HepG2 (cell line): Measurements from ENCODE around the gene RORC. TPM values are rescaled to one million over a fixed set of nuclear protein-coding genes. Genes with fewer than 3 reads are reported as not detected.

Source experiments
- DPF2 ChIP-seq: sonication (generic); formaldehyde crosslinking; IDR thresholded peaks from 2 replicates; pipeline ENCODE4 v1.4.0; 2020; ENCODE audit warnings: mild to moderate bottlenecking, low read depth, missing genetic modification reagents, borderline replicate concordance
- E2F5 ChIP-seq: sonication (generic); formaldehyde crosslinking; conservative IDR thresholded peaks from 2 replicates; pipeline ENCODE4 v1.4.0; 2020; ENCODE audit warnings: missing genetic modification reagents
- FOSL1 ChIP-seq: sonication (generic); formaldehyde crosslinking; IDR thresholded peaks from 2 replicates; pipeline ENCODE4 v1.9.0; 2021; ENCODE audit warnings: missing genetic modification reagents, borderline replicate concordance
- JARID2 ChIP-seq: sonication (generic); formaldehyde crosslinking; IDR thresholded peaks from 2 replicates; pipeline ENCODE4 v1.8.1; 2023; ENCODE audit warnings: missing genetic modification reagents, inconsistent platforms; ENCODE audit not compliant: insufficient replicate concordance
- MED1 ChIP-seq: sonication (generic); formaldehyde crosslinking; IDR thresholded peaks from 2 replicates; pipeline ENCODE4 v1.4.0; 2020; ENCODE audit warnings: missing genetic modification reagents
- MLLT10 ChIP-seq: sonication (generic); formaldehyde crosslinking; IDR thresholded peaks from 2 replicates; pipeline ENCODE4 v1.4.0; 2020; ENCODE audit warnings: missing genetic modification reagents
- NFRKB ChIP-seq: fragments of 450-650 bp; IDR thresholded peaks from 2 replicates; pipeline ENCODE4 v1.6.1; 2017
- NKX3-1 ChIP-seq: sonication (generic); formaldehyde crosslinking; IDR thresholded peaks from 2 replicates; pipeline ENCODE4 v1.5.0; 2020; ENCODE audit warnings: missing genetic modification reagents
- PAF1 ChIP-seq: IDR thresholded peaks from 2 replicates; pipeline ENCODE4 v1.6.1; 2016; ENCODE audit warnings: missing genetic modification reagents, missing compliant biosample characterization
- PCBP1 ChIP-seq: fragments of 200-400 bp; formaldehyde crosslinking; IDR thresholded peaks from 2 replicates; pipeline ENCODE4 v1.6.1; 2017; ENCODE audit warnings: mild to moderate bottlenecking, low read depth, low read length, borderline replicate concordance
- POLR2A ChIP-seq, 2 experiments: IDR thresholded peaks; 2 replicates each; pipeline ENCODE4 v1.6.1; 2011; ENCODE audit warnings: low read depth in 2 of 2, low read length in 2 of 2, mild to moderate bottlenecking in 1 of 2, moderate library complexity in 1 of 2; ENCODE audit not compliant: insufficient read depth in 1 of 2
- PRPF4 ChIP-seq: fragments of 200-400 bp; formaldehyde crosslinking; IDR thresholded peaks from 2 replicates; pipeline ENCODE4 v1.6.1; 2016; ENCODE audit warnings: low read length, low read depth; ENCODE audit not compliant: poor library complexity, severe bottlenecking
- SKIL ChIP-seq: sonication (generic); formaldehyde crosslinking; IDR thresholded peaks from 2 replicates; pipeline ENCODE4 v1.8.0; 2022; ENCODE audit warnings: missing genetic modification reagents, mild to moderate bottlenecking, moderate library complexity, borderline replicate concordance
- SMARCE1 ChIP-seq: fragments of 450-650 bp; IDR thresholded peaks from 2 replicates; pipeline ENCODE4 v1.6.1; 2017; ENCODE audit warnings: borderline replicate concordance
- SP5 ChIP-seq: IDR thresholded peaks from 2 replicates; pipeline ENCODE4 v1.6.1; 2016; ENCODE audit warnings: low read depth, borderline replicate concordance
- TEAD3 ChIP-seq: optimal IDR thresholded peaks from 2 replicates; pipeline ENCODE3; 2016; ENCODE audit warnings: borderline replicate concordance
- TFDP2 ChIP-seq: sonication (generic); formaldehyde crosslinking; IDR thresholded peaks from 2 replicates; pipeline ENCODE4 v1.4.0; 2020; ENCODE audit warnings: missing genetic modification reagents
- TRIM24 ChIP-seq: sonication (generic); formaldehyde crosslinking; IDR thresholded peaks from 2 replicates; pipeline ENCODE4 v1.8.0; 2022; ENCODE audit warnings: mild to moderate bottlenecking, missing genetic modification reagents
- ZNF121 ChIP-seq: sonication (generic); formaldehyde crosslinking; IDR thresholded peaks from 2 replicates; pipeline ENCODE4 v1.5.0; 2020; ENCODE audit warnings: mild to moderate bottlenecking, missing genetic modification reagents
- ZNF17 ChIP-seq: sonication (generic); formaldehyde crosslinking; IDR thresholded peaks from 2 replicates; pipeline ENCODE4 v1.5.0; 2020; ENCODE audit warnings: mild to moderate bottlenecking, missing genetic modification reagents
- ZNF800 ChIP-seq: sonication (generic); formaldehyde crosslinking; IDR thresholded peaks from 2 replicates; pipeline ENCODE4 v1.4.0; 2020; ENCODE audit warnings: missing genetic modification reagents
- ZNF83 ChIP-seq: sonication (generic); formaldehyde crosslinking; IDR thresholded peaks from 2 replicates; pipeline ENCODE4 v1.4.0; 2020; ENCODE audit warnings: missing genetic modification reagents, mild to moderate bottlenecking, borderline replicate concordance
- polyA plus RNA-seq, 8 experiments: library from polyadenylated mRNA; depleted of rRNA in 3 of 8; stranded (reverse) in 7 of 8; unstranded in 1 of 8; fragments of >200 nt; fragmentation: Illumina TruSeq in 4 of 8; extraction: Trizol in 4 of 8; gene quantifications; 2 replicates each; pipeline versions ENCODE4 v1.2.1 to v1.2.3, GENCODE V29; 2011 to 2016; ENCODE audit warnings: low read depth in 4 of 8, missing spikeins in 1 of 8, mixed read lengths in 1 of 8; ENCODE audit not compliant: insufficient read depth in 1 of 8
- total RNA-seq, 5 experiments: library from RNA; depleted of rRNA; stranded (reverse); fragments of >200 nt; fragmentation: Illumina TruSeq; extraction: Trizol; gene quantifications; 2 replicates each; pipeline ENCODE4 v1.2.3, GENCODE V29; 2016; ENCODE audit warnings: low read depth in 1 of 5

The RORC gene
- total and polyA plus RNA-seq, 2 of the 13 experiments (the other 11 are each of a cell fraction or from before 2014, with no cell fraction given) = 2.5 to 6.5 TPM

- TF ChIP-seq SKIL (CRISPR knock-in tag) (peak; percentile 65; the same call in 1 of the 2 replicates), NFRKB (no peak), POLR2A (IDR thresholded peaks at IDR 0.05; ENCODE audit: insufficient read depth in 1 of 2, low read depth in 2 of 2, low read length in 2 of 2) (peak in 1 of 2 experiments; percentile 78; a peak in 2 of 4 replicates), ZNF17 (CRISPR knock-in tag) (no peak), TRIM24 (CRISPR knock-in tag) (no peak), SMARCE1 (no peak), PAF1 (CRISPR knock-in tag) (no peak), MED1 (CRISPR knock-in tag) (peak; percentile 44), MLLT10 (no peak), PCBP1 (no peak), ZNF121 (CRISPR knock-in tag) (no peak), ZNF800 (peak; percentile 39; the same call in 1 of the 2 replicates), TFDP2 (CRISPR knock-in tag) (peak; percentile 86), E2F5 (CRISPR knock-in tag) (0 out of 2 replicates have a peak, but pooled peaks have one; percentile 56), FOSL1 (CRISPR knock-in tag) (no peak), JARID2 (CRISPR knock-in tag) (no peak), DPF2 (CRISPR knock-in tag) (no peak), SP5 (CRISPR knock-in tag) (peak; percentile 55; the same call in 1 of the 2 replicates), PRPF4 (no peak), NKX3-1 (peak; percentile 86), ZNF83 (peak; percentile 89; the same call in 1 of the 2 replicates), TEAD3 (CRISPR knock-in tag) (no peak)
Measured at GRCh38 chr1:151790071-151790939, 41.3 kb downstream of the RORC start, which contains the start of gene TDRKH (continued).
